AG08395 (cell line): ENCODE measurements around the gene THSD4.

Source experiments
- DNase-seq: peaks from one replicate; pipeline ENCODE4 v3.0.0; 2012; ENCODE audit warnings: mixed read lengths, low spot score

THSD4 gene

DNA sequence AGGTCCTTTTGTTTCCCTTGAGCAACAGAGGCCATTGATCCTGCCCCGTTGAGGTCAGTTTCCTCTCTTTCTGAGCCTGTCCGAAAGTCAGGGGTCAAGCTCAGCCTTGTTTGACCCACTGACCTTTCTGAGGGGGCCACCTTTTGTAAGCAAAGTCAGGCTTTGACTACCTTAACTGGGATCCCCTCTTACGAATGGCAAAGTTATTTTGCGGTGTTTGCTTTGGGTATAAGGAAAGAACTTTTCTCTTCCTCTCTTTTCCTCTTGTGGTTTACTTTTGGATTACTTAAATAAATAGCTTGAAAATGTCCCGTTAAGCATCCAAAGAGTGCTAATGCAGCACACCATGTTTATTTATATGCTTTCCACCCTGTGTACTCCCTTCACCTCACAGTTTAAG lies 340.6 kb downstream of the THSD4 start:
- DNase-seq = no peak

DNA sequence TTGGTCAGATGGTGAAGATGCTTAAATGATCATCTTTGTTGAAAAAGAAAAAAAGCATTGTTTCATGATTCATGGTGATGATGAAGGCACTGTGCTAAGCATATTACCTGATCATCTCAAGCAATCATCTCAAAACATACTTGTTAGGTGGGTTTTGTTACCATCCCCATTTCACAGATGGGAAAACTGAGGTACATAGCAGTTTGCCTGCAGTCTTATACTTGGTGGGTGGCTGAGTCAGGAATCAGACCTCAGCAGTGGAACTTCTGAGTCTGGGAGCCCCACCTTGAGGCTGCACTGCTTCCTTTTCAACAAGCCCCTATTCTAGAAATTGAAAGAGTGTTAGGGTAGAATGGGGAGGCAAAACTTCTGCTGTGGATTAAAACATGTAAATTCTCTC lies 341.1 kb downstream of the THSD4 start:
- DNase-seq = no peak

DNA sequence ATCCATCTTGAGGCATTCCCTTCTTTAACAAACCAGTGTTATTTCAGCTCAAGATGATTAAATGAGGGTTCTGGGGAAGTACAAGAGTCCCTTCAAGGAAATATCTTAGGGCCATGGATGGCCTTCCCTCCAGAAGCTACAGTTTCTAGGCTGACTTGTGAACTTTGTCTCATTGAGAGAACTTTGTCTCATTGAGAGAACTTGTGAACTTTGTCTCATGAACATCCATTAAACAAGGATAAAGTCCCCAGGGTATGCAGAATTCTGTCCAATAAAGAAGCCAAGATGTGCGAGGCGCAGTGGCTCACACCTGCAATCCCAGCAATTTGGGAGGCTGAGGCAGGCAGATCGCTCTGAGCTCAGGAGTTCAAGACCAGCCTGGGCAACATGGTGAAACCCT lies 341.5 kb downstream of the THSD4 start:
- no peak for DNase-seq

DNA sequence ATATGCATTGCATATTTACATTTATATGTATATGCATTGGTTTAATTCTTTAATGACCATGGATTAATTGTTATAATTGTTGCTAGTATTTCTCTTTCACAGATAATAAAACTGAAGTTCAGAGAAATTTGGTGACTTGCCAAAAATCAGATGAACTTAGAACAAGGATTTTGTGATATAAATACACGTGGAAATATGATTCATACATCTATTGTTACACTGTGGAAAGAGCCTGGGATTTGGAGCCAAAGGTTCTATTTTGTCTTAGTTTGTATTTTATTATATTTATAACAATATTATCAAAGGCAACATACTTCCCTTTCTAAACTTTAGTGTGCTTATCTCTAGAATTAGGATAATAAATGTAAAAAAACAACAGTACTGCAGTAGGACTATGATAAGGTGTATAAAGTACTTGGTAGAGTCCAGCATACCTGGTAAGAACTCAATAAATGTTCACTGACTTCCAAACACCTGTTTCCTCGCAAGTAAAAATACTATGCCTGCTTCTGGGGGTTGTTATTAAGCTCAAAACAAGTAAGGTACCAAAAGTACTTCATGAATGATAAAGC lies 342.9 kb downstream of the THSD4 start:
- no peak for DNase-seq

DNA sequence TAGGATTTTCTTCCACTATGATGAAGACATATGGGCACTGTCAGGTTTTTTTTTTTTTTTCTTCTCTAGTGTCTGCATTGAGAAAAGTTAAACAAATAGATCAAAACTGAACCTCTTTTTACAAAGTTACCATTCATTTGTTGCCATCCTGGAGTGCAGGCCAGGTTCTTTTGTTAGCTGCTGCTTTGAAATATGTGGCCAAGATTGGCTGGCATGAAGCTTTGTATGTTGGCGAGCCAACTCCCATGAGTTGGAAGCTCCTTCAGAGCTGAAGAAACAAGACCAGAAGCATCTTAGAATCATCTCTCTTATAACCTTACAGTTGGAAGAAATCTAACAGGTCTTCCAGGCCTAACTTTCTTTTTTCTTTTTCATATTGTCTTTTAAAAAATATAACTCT lies 346.5 kb downstream of the THSD4 start:
- no peak for DNase-seq

DNA sequence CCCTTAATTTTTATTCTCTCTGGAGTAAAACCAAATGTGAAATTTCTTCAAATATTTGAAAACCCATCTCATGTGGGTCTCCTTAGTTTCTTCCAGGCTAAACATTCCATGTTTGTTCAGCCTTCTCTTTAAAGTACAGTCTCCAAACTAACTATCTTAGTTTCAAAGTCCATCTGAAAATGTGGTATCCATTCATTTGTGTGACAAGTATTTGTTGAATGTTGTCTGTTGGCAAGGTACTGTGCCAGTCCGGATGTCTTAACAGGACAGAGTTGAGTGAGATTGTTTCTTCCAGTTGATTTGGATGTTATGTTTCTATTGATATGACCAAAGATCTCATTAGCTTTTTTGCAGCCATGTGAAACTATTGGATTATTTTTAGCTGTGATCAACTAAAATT lies 347.4 kb downstream of the THSD4 start:
- no peak for DNase-seq

DNA sequence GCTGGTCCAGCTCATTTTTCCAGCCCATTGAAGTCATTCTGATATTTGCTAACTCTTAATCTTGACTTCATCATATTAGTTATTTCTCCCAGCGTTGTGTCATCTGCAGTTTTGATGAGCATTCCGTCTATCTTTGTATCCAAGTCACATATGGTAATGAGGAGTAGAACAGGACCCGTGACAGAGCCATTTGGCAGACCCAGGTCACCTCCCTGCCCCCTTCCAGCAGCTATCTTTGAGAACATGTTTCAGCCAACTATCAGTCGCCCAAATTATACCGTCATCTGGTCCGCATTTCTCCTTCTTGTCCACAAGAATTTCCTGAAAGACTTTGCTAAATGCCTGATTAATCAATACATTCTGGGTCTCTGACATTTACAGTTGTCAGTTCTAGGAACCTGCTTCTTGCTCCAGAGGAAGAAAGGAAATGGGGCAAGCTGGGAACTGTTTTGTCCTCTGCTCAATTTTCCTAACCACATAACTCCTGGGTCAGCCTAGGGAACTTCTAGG lies 347.9 kb downstream of the THSD4 start:
- DNase-seq = no peak

DNA sequence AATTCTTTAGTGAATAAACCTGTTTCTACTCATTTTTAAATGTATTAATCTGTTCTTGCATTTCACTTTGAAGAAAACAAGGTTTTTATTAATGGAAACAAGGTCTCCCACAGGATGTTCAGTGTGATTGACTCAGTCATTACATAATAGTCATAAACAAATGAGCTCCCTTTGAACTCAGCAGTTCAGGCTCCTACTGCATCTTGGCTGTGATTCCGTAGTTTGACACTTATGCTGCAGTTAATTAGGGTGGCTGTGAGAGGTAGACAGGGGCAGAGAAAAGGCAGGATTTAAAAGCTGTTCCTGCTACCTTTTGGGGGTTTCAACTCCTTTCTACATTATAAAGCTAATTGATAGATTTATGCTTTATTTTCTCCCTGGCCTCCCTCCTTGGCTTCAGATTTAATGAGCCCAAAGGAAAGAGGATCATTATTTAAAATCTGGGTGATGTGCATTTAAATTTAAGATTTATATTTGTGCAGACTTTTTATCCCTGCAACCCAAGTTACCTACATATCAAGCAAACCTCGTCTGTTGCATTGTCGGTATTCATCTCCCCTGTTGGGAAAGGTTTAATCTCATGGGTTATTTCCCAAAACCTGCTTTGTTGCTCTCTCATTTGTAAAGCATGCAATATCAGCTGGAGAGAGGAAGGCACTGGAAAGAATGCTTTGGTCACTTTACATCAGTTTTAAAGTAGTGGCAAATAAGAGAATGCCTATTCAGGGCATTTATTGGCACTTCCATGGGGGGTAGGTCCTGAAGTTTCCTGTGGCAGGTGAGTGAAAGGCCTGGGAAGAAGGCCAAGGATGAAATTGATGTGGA lies 350.1 kb downstream of the THSD4 start:
- DNase-seq = no peak

DNA sequence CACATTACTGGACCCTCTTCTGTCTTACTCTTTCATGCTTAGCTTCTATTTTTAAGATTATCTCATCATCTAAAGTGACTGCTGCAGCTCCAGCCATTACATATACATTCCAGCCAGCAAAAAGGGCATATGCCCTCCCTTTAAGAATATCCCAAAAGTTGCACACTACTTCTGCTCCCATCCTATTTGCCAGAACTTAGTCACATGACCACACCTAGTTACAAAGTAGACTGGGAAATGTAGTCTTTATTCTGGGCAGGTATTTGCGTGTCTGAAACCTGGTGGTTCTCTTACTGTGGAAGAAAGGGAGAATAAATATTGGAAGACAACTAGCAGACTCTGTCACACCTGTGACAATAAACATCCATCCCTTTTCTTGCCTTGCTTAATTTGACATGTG lies 353.4 kb downstream of the THSD4 start:
- DNase-seq = no peak

DNA sequence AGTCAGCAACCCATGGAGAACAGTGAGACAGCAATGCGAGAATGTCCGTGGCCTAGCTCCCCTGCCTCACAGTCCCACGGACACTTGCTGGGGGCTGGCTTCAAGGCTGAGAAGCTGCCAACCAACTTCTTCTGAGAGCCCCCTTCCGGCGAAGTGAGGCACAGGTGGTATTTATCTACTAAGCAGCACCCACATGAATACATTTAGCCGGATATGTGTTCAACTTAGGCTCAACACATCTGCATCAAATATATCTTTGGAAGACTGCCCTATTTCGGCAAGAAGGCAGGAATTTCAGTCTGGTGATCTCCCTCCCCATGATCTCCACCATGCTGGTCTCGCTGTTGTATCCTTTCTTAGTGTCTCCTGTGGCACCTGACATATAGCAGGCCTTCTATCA lies 354.1 kb downstream of the THSD4 start:
- peak; percentile 61 for DNase-seq

DNA sequence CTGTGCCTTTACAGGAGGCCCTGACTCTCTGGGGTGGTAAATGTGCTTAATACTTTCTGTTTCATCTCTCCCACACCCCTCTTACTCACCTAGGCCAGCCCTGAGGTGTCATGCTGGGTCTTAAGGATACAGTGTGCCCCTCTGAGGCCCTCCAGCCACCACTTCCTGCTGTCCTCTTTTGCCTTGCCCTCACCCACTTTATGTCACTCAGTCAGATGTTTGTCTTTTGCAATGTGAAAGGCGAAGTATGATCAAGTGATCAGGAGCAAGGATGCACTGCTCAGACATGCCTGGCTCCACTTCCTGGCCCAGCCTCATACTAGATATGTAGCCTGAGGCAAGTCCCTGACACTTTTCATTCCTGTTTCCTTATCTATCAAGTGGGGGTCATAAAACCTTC lies 356.1 kb downstream of the THSD4 start:
- DNase-seq = no peak

DNA sequence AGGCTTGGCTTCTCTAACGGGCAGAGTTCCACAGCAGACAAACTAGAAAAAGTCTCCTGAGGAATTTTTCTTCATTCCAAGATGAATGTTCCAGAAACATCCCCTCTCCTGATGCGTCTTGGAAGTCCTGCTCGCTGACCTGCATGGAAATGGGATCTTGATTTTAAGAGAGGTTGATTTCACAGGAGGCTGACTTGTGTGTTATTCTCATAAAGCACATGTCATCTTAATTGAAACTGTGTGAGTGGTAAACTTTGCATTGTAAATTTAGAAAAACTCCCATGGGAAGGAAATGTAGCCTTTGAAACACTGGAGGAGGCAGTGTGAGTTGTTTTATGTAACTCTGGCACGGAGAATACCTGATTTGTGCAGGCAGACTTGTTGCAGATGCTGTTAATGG lies 357.3 kb downstream of the THSD4 start:
- no peak for DNase-seq

DNA sequence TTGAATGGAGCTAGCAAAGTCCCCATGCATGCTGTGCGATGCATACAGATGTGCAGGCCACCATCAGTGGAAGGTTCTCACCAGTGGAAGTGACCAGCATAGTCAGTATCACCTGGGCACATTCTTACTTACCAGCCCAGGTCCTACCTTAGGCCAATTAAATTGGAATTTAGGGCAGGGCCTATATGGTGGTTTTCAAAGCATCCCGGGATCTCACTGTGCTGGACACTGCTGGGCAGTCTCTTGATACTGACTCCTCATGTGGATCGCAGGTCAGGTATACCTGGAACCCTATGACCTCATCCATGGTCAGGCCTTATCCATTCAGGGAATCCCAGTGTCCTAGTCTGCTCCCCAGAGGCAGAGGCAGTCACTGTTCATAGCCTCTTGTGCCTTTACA lies 358.5 kb downstream of the THSD4 start:
- no peak for DNase-seq

DNA sequence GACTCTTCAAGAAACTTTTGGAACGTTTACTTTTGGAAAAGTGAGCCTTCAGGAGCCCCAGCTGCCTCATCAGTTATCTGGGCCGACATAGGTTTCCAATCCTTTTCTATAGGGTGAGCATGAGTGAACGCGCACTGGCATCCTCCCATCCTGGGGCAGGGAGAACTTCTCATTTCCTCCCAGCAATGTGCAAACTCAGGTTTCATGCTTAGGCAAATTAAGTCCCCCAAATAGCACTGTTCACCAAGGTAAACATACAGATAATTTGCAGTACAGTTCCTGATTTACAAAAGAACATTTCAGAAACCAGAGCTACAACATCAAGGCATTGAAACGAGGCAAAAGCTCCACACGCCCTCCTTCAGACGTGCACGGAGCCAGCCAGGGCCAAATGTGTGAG lies 361.6 kb downstream of the THSD4 start:
- DNase-seq = no peak

DNA sequence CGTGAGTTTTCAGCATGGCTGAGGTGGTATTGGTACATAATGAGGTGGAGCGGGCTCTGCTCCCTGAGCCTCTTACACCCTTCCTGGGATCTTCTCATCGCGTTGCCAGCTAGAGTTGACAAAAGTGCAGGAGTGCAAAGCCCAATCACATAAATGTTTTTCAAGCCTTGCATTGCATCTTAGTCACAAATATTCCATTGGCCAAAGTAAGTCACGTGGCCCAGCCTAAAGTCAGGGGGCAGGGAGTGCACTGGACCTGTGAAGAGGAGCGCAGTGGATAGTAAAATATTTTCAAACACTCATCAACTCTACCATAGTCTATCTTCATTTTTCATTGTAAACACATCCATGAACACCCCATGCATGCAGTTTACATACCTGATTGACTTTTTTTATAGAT lies 365.3 kb downstream of the THSD4 start:
- DNase-seq = no peak

DNA sequence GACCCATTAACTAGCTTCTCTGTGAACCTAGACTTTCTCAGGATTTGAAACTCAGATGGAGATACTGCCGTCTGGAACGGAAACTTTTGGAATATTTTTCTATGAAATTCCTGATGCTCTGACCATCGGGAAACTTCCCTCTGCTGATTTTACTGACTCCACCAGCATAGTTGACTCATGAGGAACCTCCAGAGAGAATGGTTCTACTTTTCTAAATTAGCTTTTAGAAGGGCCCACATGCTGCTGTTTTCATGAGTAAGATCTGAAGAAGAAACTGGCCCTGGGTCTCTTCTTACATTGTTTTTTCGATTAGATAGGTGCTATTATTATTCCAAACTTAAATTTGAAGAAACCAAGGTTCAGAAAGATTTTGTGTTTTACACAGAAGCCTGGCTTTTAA lies 368.8 kb downstream of the THSD4 start:
- DNase-seq = no peak

DNA sequence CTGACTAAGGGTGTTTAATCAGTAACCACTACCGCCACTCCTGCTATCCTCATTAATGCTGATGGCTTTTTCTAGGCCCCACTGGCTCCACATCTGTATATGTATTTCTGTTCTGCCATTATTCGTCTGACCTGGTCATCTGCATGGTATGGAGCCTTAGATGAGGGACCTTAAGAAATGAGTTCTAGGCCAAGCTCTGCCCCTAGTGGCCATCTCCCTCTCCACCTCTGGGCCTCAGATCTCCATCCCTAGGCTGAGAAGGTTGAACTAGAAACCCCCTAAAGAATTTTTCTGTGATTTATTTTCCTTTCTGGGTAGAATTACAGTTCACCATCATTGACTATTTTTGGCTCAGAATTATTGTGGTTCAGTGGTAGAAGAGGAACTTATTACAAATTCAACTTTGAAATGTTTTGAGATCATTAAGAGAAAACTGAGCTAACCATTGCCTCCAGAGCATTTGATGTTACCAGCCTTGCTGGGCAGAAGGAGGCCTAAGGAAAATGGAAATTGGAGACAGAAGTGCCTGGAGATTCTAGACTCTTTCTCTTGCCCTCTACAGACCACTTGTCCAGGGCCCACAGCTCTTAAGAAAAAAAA lies 369.9 kb downstream of the THSD4 start:
- no peak for DNase-seq

DNA sequence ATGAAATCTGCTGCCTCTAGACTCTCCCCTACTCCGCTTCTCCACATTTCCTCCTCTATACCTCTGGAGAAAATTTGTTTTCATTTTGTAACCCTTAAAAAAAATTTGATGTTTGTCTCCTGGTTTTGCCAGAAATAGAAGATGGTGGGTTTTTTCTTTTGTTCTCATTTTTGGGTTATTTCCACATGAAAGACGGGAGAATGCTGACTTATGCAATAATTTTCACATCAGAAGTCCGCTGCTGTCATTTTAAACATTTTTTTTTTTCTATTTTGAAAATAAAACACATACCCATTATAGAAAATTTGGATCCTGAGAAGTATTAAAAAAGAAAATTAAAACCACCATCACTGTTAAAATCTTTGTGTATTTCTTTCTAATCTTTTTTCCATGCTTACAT lies 374.3 kb downstream of the THSD4 start:
- DNase-seq = no peak

DNA sequence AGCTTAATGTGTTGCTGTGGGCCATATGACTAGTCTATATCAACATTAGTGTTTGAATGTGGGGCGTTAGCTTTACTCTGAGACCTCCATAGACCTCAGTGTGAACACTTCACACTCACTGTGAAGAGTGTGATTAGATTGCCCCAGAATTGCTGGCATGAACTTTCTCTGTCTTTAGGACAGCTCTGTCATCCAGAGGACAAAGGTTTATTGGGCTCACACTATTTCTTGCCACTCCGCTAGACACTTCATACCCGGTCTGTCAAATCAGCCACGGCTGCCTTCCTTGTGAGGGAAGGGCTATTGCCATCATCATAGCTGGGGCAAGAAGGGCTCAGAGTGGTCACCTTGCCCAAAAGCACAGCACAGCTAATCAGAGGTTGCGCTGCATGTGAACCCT lies 378.3 kb downstream of the THSD4 start:
- no peak for DNase-seq

DNA sequence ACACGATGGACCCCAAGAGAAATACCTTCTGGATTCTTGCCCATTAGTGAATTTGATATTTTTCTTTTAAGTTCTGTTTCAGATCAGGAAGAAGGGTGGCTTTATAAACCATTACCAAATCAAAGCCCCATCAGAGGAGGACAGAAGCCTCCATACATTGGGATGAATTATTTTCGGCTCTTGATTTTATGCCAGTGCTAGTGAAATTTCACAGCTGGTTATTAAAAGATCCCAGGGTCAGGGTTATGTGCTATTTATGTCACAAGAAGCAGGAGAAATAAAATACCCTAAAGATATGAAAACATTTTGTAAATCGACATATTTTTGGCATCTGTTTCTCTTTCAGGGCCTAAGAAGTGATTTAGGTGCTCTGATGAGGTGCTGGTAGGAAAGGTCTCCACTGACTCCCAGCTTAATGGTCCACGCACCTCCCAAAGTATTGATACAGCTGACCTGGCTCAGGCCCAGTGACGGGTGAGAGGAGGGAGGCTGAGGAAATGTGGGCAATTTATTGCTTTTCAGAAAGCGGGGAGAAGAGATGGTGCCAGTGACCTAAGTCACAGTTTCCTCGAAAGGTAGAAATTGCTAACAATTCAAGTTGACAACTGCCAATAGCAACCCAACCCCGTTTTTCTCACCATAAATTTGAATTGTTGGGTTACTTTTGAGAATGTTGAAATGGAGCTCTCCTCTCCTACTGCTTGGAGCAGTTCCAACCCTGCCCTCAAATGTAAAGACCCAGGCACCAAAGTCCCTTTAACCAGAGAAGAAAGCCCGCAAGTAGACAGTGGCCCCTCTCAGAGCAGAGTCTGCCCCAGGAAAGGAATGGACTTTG lies 379.5 kb downstream of the THSD4 start:
- no peak for DNase-seq

DNA sequence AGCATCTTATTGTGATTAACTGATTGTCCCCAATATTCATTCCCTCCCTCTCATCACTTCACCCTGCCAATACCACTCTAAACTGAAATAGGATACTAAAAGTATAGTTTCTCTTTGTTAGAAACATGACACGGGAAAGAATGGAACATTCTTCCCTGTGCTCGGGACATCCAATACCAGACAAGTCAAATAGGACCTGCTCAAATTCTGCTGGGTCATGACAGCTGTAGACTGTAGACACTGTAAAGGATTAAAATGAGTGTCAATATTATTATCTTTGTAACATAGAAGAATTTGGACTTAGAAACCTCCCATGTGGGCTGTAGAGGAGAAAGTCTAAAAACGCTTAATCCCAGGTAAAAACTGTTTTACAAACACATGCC lies 380.1 kb downstream of the THSD4 start:
- no peak for DNase-seq

DNA sequence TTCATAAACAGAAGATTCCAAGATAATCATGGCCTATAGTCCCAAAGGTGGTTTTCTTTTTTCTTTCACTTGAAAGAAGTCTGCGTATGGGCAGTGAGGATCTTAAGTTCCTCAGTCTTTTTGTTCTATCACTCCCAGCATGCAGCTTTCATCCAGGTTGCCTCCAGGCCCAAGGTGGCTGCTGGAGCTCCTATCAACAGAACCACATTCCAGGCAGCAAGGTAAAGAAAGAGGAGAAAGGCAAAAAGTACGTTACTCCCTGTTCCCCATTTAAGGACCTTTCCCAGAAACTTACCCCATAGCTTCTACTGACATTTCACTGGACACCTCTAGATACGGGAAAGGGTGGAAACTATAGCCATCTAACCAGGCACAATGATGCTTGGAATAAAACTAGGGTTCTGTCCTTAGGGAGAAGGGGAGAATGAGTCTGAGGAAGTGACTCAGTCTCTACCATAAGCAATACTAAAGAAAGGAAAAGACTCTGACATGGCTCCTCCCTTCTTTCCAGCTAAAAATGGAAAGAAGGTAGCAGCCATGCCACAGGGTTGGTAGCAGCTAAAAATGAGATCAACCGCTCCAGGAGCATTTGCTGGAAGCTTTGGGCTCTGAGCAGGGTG lies 381.2 kb downstream of the THSD4 start:
- peak; percentile 54 for DNase-seq
